ENCODE measurements around the gene CATSPER3. TPM values are rescaled to one million over a fixed set of nuclear protein-coding genes. Genes with fewer than 3 reads are reported as not detected.

CATSPER3 gene
- total RNA-seq, 1 donor from 2014 or later: not detected

- DNase-seq (ENCODE audit: low read depth): no peak
- H3K4me3 ChIP-seq (ENCODE audit: low read depth, low read length): no peak overlapping the region
- TF ChIP-seq, protein P1, sequence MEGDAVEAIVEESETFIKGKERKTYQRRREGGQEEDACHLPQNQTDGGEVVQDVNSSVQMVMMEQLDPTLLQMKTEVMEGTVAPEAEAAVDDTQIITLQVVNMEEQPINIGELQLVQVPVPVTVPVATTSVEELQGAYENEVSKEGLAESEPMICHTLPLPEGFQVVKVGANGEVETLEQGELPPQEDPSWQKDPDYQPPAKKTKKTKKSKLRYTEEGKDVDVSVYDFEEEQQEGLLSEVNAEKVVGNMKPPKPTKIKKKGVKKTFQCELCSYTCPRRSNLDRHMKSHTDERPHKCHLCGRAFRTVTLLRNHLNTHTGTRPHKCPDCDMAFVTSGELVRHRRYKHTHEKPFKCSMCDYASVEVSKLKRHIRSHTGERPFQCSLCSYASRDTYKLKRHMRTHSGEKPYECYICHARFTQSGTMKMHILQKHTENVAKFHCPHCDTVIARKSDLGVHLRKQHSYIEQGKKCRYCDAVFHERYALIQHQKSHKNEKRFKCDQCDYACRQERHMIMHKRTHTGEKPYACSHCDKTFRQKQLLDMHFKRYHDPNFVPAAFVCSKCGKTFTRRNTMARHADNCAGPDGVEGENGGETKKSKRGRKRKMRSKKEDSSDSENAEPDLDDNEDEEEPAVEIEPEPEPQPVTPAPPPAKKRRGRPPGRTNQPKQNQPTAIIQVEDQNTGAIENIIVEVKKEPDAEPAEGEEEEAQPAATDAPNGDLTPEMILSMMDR (conservative IDR thresholded peaks at IDR 0.05; ENCODE audit: low read depth, low read length): no peak
These were observed 30.2 kb upstream of the CATSPER3 start for GRCh38 chr5:134937526-134937925.

GRCh38 chr5:134938030-134938429 lies 29.7 kb upstream of the CATSPER3 start:
- no peak for DNase-seq (ENCODE audit: low read depth)
- H3K4me3 ChIP-seq (ENCODE audit: low read depth, low read length): no peak overlapping the region
- TF ChIP-seq, protein P1 (conservative IDR thresholded peaks at IDR 0.05; ENCODE audit: low read depth, low read length): no peak

GRCh38 chr5:134939500-134939899 lies 28.2 kb upstream of the CATSPER3 start:
- DNase-seq (ENCODE audit: low read depth): no peak
- TF ChIP-seq, protein P1 (conservative IDR thresholded peaks at IDR 0.05; ENCODE audit: low read depth, low read length): no peak
- no peak overlapping the region for H3K4me3 ChIP-seq (ENCODE audit: low read depth, low read length)

DNA sequence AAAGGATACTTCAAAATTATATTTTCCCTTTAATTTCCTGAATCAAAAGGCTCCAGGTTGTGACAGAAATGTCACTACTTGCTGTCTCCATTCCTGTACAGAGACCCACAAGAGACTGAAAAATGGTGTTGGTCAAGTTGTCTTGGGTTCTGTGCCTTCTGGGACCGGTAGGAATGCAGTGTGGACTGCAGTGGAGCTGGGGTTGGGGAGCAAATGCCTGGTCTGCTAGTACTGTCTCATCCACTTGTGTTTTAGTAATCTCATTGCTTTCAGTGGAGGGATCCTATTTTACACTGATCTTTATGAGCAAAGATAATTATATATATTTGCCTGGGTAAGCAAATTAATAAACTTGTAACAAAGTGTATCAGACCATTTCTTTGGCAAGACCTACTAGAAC lies 24.2 kb upstream of the CATSPER3 start:
- DNase-seq (ENCODE audit: low read depth): no peak
- H3K4me3 ChIP-seq (ENCODE audit: low read depth, low read length): no peak overlapping the region
- TF ChIP-seq, protein P1 (conservative IDR thresholded peaks at IDR 0.05; ENCODE audit: low read depth, low read length): no peak

GRCh38 chr5:134944630-134945029 lies 23.1 kb upstream of the CATSPER3 start:
- no peak overlapping the region for H3K4me3 ChIP-seq (ENCODE audit: low read depth, low read length)
- DNase-seq (ENCODE audit: low read depth): no peak
- TF ChIP-seq, protein P1 (conservative IDR thresholded peaks at IDR 0.05; ENCODE audit: low read depth, low read length): no peak

DNA sequence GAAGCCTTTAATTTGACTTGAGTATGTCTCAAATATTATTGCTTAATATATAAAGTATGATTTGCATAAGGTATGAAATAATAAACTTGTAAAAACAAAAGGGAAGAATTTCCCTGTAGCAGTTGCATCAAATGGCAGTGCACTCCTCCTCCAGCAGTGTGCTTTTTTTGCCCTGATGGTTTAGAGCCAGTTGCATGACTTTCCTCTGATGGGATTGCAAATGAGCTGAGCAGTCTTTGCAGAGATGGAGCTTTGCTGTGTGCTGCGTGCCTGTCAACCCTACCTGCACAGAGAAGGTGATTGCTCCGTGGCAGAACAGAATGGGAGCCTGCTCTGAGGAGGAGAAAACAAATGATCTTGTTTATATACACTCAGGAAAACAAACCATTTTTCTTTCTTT lies 22.7 kb upstream of the CATSPER3 start:
- no peak for DNase-seq (ENCODE audit: low read depth)
- no peak overlapping the region for H3K4me3 ChIP-seq (ENCODE audit: low read depth, low read length)
- TF ChIP-seq, protein P1 (conservative IDR thresholded peaks at IDR 0.05; ENCODE audit: low read depth, low read length): no peak

DNA sequence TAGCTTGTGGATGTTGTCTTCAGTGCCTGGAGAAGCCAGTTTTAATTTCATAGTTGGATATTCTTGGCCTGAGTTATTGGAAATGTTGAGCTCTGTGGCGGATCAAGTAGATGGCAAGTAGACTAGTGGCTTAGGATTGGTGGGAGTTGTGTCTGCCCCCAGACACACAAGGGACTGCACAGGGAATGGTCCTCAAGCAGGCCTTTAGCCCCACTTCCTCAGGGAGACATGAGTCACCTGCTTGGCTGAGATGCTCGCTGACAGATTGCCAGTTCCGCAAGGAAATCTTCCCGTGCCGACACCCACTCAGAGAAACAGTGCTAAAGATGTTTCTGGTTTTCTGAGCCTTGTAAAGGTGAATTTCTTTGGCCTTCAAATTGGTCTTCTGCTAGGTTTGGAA lies 18.8 kb upstream of the CATSPER3 start:
- no peak overlapping the region for H3K4me3 ChIP-seq (ENCODE audit: low read depth, low read length)
- TF ChIP-seq, protein P1 (conservative IDR thresholded peaks at IDR 0.05; ENCODE audit: low read depth, low read length): no peak
- DNase-seq (ENCODE audit: low read depth): no peak
